AG04449 (cell line): ENCODE data around the gene NFIA.
A peak's percentile ranks its signal among the peaks of the same experiment; 100 is the strongest.

Source experiments
- CTCF ChIA-PET: fragments of 350-600 bp; formaldehyde crosslinking; extraction: SDS; loops from one replicate; lab custom pipeline; 2021; ENCODE audit warnings: antibody characterized with exemption; lab: Yijun Ruan, JAX
- POLR2A ChIA-PET: fragments of 400-600, 350-600 bp; formaldehyde crosslinking; extraction: SDS; loops from one replicate; lab custom pipeline; 2020; ENCODE audit warnings: antibody characterized with exemption, inconsistent platforms; lab: Yijun Ruan, JAX
- DNase-seq: peaks from one replicate; pipeline ENCODE4 v3.0.0-alpha.2; 2010; ENCODE audit warnings: low read depth, low spot score
- H3K4me3 ChIP-seq: 2 replicates; pipeline ENCODE4 v1.5.1; 2011; ENCODE audit warnings: low read depth, mild to moderate bottlenecking, control low read depth, low read length
- TF ChIP-seq, protein P1 (sequence below): IDR thresholded peaks from one replicate; pipeline ENCODE4 v1.5.1; 2011; ENCODE audit warnings: mild to moderate bottlenecking, moderate library complexity, low read length, control low read depth, inconsistent platforms; ENCODE audit not compliant: insufficient read depth; ENCODE audit errors: missing control alignments

The NFIA gene

DNA sequence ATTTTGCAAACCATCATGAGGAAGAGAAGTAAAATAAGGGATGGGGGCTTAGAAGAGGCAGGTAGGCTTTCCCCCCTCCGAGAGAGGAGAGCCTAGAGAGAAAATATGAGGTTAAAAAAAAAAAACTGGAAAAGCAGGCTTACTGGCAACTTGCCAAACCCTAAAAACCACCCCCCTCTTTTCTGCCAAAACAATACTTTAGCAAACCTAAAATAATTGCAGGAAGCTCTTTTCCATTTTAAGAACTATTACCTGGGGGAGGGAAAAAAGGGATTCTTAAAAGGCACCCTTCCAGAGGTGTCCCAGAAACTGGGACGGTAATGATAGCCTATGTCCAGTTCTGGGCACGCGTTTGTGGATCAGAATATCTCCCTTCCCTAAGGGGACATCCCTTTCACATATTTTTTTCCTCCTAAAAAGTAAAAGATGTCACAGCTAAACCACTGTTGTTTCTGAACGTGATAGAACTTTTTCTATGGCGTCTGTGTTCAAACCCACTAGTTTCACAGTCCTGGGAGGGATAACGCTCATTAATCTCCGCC is 1.1 kb upstream of the NFIA start:
- CTCF ChIA-PET = interaction anchor here (1.1 to 3.1 kb wide), 3 partner anchors 28 to 76 kb away, joined by 3 to 15 read pairs (median 3); no protein-coding TSS in a partner anchor
- H3K4me3 ChIP-seq = peak overlapping the region; percentile 72
- DNase-seq = no peak
- POLR2A ChIA-PET = no interaction called here
- TF ChIP-seq, protein P1, sequence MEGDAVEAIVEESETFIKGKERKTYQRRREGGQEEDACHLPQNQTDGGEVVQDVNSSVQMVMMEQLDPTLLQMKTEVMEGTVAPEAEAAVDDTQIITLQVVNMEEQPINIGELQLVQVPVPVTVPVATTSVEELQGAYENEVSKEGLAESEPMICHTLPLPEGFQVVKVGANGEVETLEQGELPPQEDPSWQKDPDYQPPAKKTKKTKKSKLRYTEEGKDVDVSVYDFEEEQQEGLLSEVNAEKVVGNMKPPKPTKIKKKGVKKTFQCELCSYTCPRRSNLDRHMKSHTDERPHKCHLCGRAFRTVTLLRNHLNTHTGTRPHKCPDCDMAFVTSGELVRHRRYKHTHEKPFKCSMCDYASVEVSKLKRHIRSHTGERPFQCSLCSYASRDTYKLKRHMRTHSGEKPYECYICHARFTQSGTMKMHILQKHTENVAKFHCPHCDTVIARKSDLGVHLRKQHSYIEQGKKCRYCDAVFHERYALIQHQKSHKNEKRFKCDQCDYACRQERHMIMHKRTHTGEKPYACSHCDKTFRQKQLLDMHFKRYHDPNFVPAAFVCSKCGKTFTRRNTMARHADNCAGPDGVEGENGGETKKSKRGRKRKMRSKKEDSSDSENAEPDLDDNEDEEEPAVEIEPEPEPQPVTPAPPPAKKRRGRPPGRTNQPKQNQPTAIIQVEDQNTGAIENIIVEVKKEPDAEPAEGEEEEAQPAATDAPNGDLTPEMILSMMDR = no peak

DNA sequence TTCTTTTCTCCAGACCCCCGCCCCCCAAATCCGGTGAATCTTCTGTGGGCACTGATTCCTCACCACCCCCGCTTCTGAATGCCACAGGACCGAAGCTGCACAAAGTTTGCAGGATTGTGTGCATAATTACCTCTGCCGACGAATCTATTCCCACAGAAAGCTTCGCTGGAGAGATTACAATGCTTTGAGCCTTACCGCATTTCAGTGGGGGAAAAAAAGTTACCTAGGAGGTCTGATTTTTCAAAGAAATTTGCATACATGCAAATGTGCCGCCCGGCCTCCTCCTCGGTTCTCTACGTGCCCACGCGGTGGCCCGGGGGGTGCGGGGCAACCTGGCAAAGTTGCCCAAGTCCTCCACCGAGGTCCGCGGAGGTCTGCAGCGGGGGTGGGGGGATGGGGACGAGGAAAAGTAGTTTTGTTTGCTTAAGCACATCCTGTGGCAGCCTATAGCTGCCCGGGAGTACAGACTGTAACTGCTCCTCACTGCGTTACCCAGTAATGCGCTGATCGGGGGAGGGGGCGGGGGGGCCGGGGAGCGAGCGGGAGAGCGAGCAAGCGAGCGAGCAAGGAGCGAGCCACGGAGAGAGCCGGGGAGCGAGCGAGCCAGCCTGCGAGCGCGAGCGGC is 563 bp upstream of the NFIA start:
- ChIA-PET CTCF (interaction anchor here (1.1 to 3.1 kb wide), 2 partner anchors 33 to 75 kb away, joined by 3 to 15 read pairs; no protein-coding TSS in a partner anchor), POLR2A (interaction anchor here (0.6 kb wide), 1 partner anchor 19 kb away, joined by 3 read pairs; no protein-coding TSS in a partner anchor)
- peak overlapping the region; percentile 72 for H3K4me3 ChIP-seq
- no peak for DNase-seq
- TF ChIP-seq, protein P1 = no peak

DNA sequence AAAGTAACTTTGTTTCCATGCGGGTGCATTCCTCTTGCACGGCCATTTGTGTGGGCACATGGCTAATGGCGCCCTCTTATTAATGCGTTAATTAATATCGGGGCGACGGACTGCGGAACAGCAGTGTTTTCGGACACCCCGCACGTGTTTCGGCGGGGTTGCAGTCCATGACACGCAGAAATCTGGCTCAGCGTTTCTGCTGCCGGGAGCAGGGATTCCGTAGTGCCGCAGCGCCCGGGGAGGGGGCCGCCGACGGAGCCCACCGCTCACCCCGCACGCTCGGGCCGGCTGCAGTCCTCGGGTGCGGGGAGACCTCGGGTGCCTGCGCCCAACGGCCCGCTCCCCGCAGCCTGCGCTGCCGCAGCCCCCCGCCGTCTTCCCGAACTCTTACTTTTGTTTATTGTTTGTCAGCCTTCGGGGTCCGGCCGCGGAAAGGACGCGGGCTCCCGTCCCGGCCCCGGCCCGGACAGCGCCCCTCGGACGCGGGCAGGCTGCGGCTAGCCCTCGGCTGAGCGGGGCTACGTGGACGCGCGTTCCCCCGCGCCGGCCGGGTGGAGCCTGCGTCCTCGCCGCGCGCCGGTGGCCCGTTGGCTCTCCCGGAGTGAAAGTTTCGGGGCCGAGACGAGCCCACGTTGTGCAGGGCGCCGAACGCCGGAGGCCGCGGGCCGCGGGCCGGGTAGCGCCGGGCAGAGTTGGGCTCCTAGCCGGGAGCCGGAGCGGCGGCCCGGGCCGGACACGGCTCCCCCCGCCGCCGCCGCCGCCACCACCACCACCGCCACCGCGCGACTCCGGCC is 849 bp downstream of the NFIA start:
- peak overlapping the region; percentile 72 for H3K4me3 ChIP-seq
- TF ChIP-seq, protein P1 = no peak
- no peak for DNase-seq
- ChIA-PET POLR2A (no interaction called here), CTCF (interaction anchor here (3.1 kb wide), 1 partner anchor 34 kb away, joined by 15 read pairs; no protein-coding TSS in a partner anchor)

DNA sequence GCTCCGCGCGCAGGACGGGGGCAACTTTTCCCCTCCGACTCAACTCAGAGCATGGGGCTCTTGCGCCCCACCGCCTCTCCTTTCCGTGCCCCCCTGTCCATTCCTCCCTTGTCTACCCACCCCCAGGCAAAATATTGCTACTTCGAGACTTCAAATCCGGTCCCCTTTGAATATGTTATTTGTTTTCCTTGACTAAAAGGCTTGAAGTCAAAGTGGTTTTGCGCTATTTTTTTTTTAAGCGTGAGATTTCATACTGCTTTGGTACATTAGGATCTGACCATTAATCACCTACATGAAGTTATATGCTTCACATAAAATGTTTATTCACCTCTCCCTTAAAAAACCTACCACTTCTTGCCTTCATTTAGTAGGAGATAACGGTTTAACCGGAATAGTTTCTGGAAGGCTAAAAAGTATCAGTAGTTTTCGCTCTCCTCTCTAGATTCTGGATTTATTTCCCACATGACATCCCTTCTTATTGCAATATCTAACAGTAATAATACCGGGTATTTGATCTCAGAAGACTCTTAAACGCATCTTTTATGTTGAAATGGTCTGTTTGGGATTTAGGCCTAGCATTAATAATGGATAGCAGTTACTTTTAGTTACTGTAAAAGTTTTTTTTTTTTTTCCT is 1.6 kb downstream of the NFIA start:
- ChIA-PET CTCF (no interaction called here), POLR2A (no interaction called here)
- TF ChIP-seq, protein P1 = no peak
- no peak for DNase-seq
- H3K4me3 ChIP-seq = peak overlapping the region; percentile 72

DNA sequence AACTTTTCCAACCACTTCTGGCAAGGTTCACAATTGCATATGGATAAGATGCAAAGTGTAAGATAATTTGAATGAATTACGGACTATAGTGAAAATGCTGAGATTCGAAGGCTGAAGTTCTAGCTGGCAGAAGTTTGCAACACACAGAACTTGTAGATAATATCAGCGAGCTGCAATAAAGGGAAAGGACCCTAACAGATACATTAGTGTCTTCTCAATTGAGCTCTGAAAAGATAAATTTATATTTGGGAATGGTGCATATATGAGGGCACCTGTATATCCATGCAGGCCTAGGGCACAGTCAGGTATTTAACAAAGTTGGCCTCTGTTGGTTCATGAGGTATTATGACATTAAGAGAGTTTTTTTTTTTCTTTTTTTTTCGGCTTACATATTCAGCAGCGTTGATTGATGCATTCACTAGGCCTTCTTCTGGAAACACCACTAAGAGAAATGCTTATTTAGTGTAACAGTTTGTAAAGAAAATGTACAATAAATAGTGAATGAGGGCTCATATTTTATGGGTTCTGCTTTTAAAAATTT is 2.2 kb downstream of the NFIA start:
- no peak overlapping the region for H3K4me3 ChIP-seq
- POLR2A ChIA-PET = no interaction called here
- CTCF ChIA-PET = no interaction called here
- DNase-seq = no peak
- TF ChIP-seq, protein P1 = no peak
